Activated CD8-positive, alpha-beta memory T cell treated with anti-CD3 and anti-CD28 coated beads, Interleukin-2, amount 50 U/mL, for 24 hours (primary cell): Measurements from ENCODE around the gene ARHGAP26.

ENCODE experiments used
- DNase-seq: peaks from one replicate; pipeline ENCODE4 v3.0.0-alpha.2; 2020; ENCODE audit errors: extremely low read depth

Gene ARHGAP26

GRCh38 chr5:143275512-143276363 lies 505.6 kb downstream of the ARHGAP26 start:
- DNase-seq, result no peak

- DNase-seq, result no peak
Measured at GRCh38 chr5:143277536-143277935, 507.4 kb downstream of the ARHGAP26 start.
